Body of pancreas (tissue), 4 donors: ENCODE measurements around the gene MCM8.

Experiments used
- CTCF ChIP-seq, 7 experiments: fragments of 450-650 bp in 4 of 7; fragments of 200-600 bp in 3 of 7; sonication (generic) in 3 of 7; IDR thresholded peaks; one replicate each; pipeline ENCODE4 v1.5.1; 2016 to 2019; ENCODE audit warnings: antibody characterized with exemption in 7 of 7
- POLR2A ChIP-seq, 3 donors: fragments of 450-650 bp; IDR thresholded peaks; one replicate each; pipeline ENCODE4 v1.6.1; 2016; ENCODE audit warnings: antibody characterized with exemption in 3 of 3, mild to moderate bottlenecking in 2 of 3

GRCh38 chr20:6030453-6031080, 80.1 kb downstream of the MCM8 start:
- no peak for TF ChIP-seq CTCF (IDR thresholded peaks at IDR 0.05)
- no peak for TF ChIP-seq POLR2A (IDR thresholded peaks at IDR 0.05)
